ENCODE results near the gene SV2C.

GRCh38 chr5:76388791-76389512, 305.8 kb downstream of the SV2C start:
- TF ChIP-seq POLR2A (IDR thresholded peaks at IDR 0.05): no peak
- TF ChIP-seq, protein P1, sequence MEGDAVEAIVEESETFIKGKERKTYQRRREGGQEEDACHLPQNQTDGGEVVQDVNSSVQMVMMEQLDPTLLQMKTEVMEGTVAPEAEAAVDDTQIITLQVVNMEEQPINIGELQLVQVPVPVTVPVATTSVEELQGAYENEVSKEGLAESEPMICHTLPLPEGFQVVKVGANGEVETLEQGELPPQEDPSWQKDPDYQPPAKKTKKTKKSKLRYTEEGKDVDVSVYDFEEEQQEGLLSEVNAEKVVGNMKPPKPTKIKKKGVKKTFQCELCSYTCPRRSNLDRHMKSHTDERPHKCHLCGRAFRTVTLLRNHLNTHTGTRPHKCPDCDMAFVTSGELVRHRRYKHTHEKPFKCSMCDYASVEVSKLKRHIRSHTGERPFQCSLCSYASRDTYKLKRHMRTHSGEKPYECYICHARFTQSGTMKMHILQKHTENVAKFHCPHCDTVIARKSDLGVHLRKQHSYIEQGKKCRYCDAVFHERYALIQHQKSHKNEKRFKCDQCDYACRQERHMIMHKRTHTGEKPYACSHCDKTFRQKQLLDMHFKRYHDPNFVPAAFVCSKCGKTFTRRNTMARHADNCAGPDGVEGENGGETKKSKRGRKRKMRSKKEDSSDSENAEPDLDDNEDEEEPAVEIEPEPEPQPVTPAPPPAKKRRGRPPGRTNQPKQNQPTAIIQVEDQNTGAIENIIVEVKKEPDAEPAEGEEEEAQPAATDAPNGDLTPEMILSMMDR (IDR thresholded peaks at IDR 0.05): no peak
